K562 (cell line): Measurements from ENCODE around the gene NRP1.

Experiments used
- GATA2 ChIP-seq: sonication (generic); formaldehyde crosslinking; IDR thresholded peaks from 2 replicates; pipeline ENCODE4 v1.4.0; 2020; ENCODE audit warnings: mild to moderate bottlenecking, missing genetic modification reagents
- KLF13 ChIP-seq: fragments of 450-650 bp; IDR thresholded peaks from 2 replicates; pipeline ENCODE4 v1.6.1; 2016; ENCODE audit warnings: missing genetic modification characterization, low read depth, mild to moderate bottlenecking, missing compliant biosample characterization, moderate library complexity, borderline replicate concordance
- MEIS2 ChIP-seq: fragments of 450-650 bp; IDR thresholded peaks from 2 replicates; pipeline ENCODE4 v1.6.1; 2014; ENCODE audit warnings: mild to moderate bottlenecking; ENCODE audit not compliant: partially characterized antibody
- PREB ChIP-seq: sonication (generic); formaldehyde crosslinking; IDR thresholded peaks from 2 replicates; pipeline ENCODE4 v1.8.1; 2023; ENCODE audit warnings: mild to moderate bottlenecking, missing genetic modification reagents
- U2AF1 ChIP-seq: fragments of 200-400 bp; formaldehyde crosslinking; optimal IDR thresholded peaks from 2 replicates; pipeline ENCODE3; 2017; ENCODE audit warnings: mild to moderate bottlenecking, low read depth, low read length, moderate library complexity
- TF ChIP-seq, protein P1 (sequence below), 2 experiments: fragments of 450-650 bp; IDR thresholded peaks; 2 replicates each; pipeline ENCODE4 v1.6.1; 2016; ENCODE audit warnings: mild to moderate bottlenecking in 2 of 2, borderline replicate concordance in 1 of 2, low read depth in 1 of 2, moderate library complexity in 1 of 2

DNA sequence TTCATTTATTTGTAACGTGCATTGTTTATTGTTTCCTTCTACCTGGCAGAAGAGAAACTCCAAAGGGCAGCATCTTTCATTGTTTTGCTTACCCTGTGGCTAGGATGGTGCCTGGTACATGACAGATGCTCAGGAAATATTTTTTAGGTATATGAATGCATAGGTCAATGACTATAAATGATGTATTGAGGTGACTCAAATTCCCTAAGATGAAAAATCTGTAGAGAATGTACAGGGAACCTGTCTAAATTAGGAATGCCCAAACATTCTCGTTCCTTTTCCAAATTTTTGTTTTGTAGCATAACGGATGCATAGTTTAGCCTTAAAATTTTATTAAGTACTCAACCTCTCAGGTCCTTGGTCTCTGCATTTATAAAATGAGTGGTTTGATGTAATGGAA lies 71.6 kb downstream of the NRP1 start:
- TF ChIP-seq U2AF1 (no peak), GATA2 (no peak), PREB (no peak), MEIS2 (no peak), KLF13 (tag) (no peak)
- TF ChIP-seq, protein P1, sequence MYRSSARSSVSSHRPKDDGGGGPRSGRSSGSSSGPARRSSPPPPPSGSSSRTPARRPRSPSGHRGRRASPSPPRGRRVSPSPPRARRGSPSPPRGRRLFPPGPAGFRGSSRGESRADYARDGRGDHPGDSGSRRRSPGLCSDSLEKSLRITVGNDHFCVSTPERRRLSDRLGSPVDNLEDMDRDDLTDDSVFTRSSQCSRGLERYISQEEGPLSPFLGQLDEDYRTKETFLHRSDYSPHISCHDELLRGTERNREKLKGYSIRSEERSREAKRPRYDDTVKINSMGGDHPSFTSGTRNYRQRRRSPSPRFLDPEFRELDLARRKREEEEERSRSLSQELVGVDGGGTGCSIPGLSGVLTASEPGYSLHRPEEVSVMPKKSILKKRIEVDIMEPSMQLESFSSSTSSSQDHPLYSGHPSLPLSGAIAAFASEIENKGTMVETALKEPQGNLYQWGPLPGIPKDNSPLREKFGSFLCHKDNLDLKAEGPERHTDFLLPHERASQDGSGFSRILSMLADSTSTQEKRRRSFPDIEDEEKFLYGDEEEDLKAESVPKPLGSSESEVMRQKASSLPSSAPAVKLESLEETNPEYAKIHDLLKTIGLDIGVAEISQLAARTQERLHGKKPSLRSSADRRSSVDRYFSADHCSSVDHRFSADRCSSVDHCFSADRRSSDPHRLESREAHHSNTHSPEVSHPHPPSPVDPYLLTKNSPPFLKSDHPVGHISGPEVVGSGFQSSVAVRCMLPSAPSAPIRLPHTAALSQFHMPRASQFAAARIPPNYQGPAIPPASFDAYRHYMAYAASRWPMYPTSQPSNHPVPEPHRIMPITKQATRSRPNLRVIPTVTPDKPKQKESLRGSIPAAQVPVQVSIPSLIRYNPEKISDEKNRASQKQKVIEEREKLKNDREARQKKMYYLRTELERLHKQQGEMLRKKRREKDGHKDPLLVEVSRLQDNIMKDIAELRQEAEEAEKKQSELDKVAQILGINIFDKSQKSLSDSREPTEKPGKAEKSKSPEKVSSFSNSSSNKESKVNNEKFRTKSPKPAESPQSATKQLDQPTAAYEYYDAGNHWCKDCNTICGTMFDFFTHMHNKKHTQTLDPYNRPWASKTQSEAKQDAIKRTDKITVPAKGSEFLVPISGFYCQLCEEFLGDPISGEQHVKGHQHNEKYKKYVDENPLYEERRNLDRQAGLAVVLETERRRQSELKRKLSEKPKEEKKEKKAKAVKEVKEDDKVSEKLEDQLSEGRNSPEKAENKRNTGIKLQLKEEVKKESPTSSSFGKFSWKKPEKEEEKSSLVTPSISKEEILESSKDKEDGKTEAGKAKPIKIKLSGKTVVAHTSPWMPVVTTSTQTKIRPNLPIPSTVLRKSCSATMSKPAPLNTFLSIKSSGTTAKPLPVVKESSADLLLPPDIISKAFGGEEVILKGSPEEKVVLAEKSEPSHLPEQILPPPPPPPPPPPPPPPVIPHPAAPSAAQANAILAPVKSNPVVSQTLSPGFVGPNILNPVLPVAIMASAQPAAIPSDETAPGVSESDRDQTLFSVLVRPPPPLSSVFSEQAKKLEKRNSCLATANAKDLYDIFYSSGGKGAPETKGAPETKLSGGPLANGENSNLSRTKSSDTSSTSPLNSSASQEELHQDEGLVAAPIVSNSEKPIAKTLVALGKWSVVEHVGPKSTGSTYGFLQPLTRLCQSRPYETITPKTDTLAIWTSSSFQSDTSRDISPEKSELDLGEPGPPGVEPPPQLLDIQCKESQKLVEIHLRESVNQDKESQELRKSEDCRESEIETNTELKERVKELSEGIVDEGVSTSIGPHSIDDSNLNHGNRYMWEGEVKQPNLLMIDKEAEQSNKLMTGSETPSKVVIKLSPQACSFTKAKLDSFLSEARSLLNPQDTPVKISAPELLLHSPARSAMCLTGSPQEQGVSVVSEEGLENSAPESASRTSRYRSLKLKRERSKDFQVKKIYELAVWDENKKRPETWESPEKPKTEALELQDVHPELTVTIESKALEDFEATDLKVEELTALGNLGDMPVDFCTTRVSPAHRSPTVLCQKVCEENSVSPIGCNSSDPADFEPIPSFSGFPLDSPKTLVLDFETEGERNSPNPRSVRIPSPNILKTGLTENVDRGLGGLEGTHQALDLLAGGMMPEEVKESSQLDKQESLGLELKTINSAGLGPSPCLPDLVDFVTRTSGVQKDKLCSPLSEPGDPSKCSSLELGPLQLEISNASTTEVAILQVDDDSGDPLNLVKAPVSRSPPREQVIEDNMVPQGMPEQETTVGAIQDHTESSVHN (IDR thresholded peaks at IDR 0.05; ENCODE audit: borderline replicate concordance in 1 of 2, low read depth in 1 of 2), result no peak
